ENCODE data around the gene OSBPL8.
"Not testable (repeated sequence)": the region's sequence is repeated elsewhere in the genome, so short reads cannot be mapped to it uniquely, and the experiment has no call there.

Gene OSBPL8

GRCh38 chr12:76364131-76364530 lies 195.4 kb downstream of the OSBPL8 start:
- H3K4me3 ChIP-seq (ENCODE audit: low read depth, low read length); H3K9ac ChIP-seq (ENCODE audit: low read length); H3K27ac ChIP-seq (ENCODE audit: low read depth, low read length); H3K4me1 ChIP-seq (ENCODE audit: control insufficient read depth, insufficient read depth, low read length); H3K27me3 ChIP-seq (ENCODE audit: control insufficient read depth, insufficient read depth, low read length); H3K9me3 ChIP-seq (ENCODE audit: control insufficient read depth, insufficient read depth, low read depth, low read length): not testable (repeated sequence)
- H3K36me3 ChIP-seq (ENCODE audit: control insufficient read depth, insufficient read depth, low read length), result peaks cover 31% of the 10 kb centered on the region

GRCh38 chr12:76360316-76360715 lies 199.3 kb downstream of the OSBPL8 start:
- no peaks in the 10 kb centered on the region for H3K27me3 ChIP-seq (ENCODE audit: control insufficient read depth, insufficient read depth, low read length)
- no peak overlapping the region for H3K27ac ChIP-seq (ENCODE audit: low read depth, low read length)
- H3K4me1 ChIP-seq (ENCODE audit: control insufficient read depth, insufficient read depth, low read length), result no peaks in the 10 kb centered on the region
- H3K9ac ChIP-seq (ENCODE audit: low read length), result no peak overlapping the region
- peaks cover 32% of the 10 kb centered on the region for H3K36me3 ChIP-seq (ENCODE audit: control insufficient read depth, insufficient read depth, low read length)
- H3K9me3 ChIP-seq (ENCODE audit: control insufficient read depth, insufficient read depth, low read depth, low read length), result no peaks in the 10 kb centered on the region
- H3K4me3 ChIP-seq (ENCODE audit: low read depth, low read length), result no peak overlapping the region

- Histone ChIP-seq H3K4me1 (ENCODE audit: control insufficient read depth, insufficient read depth, low read length) (no peaks in the 10 kb centered on the region), H3K4me3 (ENCODE audit: low read depth, low read length) (no peak overlapping the region), H3K27ac (ENCODE audit: low read depth, low read length) (no peak overlapping the region), H3K9ac (ENCODE audit: low read length) (no peak overlapping the region), H3K9me3 (ENCODE audit: control insufficient read depth, insufficient read depth, low read depth, low read length) (no peaks in the 10 kb centered on the region), H3K36me3 (ENCODE audit: control insufficient read depth, insufficient read depth, low read length) (peaks cover 33% of the 10 kb centered on the region), H3K27me3 (ENCODE audit: control insufficient read depth, insufficient read depth, low read length) (no peaks in the 10 kb centered on the region)
Measured at GRCh38 chr12:76356071-76356470, 203.5 kb downstream of the OSBPL8 start.

DNA sequence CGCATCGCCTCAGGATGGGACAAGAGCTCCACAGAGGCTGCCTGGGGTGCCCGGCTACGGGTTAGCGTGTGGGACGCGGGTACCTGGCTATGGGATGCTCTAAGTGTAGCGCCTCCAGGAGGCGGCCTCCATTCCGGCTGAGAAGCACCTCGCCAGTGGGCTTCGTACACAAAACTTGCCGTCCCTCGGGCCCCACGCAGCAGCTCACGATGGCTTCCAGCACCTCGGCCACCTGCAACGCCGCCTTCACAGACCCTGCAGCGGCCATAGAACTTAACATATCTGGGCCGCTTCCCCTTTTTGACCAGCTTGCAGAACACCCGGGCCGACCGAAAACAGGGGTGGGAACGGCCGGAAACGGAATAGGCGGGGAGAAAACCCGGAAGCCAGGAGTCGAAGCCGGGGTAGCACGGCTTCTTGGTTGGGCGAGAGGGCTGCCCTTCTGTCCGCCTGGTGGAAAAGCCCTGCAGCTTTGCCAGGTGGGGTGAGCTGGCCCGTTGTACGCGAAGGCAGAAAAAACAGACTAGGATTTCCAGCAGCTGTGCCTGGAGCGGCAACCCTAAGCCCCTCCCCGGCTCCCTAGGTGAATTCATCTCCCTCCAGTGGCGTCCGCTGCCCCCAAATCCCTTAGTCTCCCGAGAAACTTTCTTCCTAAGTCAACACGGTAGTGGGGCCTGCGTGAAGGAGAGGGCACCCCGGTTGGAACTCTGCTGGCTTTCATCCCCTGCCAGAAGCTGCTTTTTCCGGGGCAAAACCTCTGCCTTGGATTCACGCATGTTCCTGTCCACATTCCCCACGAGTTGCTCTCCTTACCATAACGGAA lies 211.3 kb downstream of the OSBPL8 start, which contains the start of gene BBS10:
Gene BBS10, minus strand, starts transcription at position 337 of the 823 bp plus-strand sequence. Its CDS starts 57 bp downstream, at position 280.
- H3K9me3 ChIP-seq (ENCODE audit: control insufficient read depth, insufficient read depth, low read depth, low read length), result no peaks in the 10 kb centered on the region

GRCh38 chr12:76346798-76347420 lies 212.7 kb downstream of the OSBPL8 start:
- Histone ChIP-seq H3K27ac (ENCODE audit: low read depth, low read length) (no peak overlapping the region), H3K4me3 (ENCODE audit: low read depth, low read length) (peak overlapping the region; percentile 93), H3K36me3 (ENCODE audit: control insufficient read depth, insufficient read depth, low read length) (no peaks in the 10 kb centered on the region), H3K9ac (ENCODE audit: low read length) (peak overlapping the region; percentile 86), H3K4me1 (ENCODE audit: control insufficient read depth, insufficient read depth, low read length) (peaks cover 5% of the 10 kb centered on the region; the same call in 1 of the 2 replicates), H3K27me3 (ENCODE audit: control insufficient read depth, insufficient read depth, low read length) (no peaks in the 10 kb centered on the region), H3K9me3 (ENCODE audit: control insufficient read depth, insufficient read depth, low read depth, low read length) (no peaks in the 10 kb centered on the region)

More for the DNA sequence above, 211.3 kb downstream of the OSBPL8 start, which contains the start of gene BBS10:
- Histone ChIP-seq H3K27me3 (ENCODE audit: control insufficient read depth, insufficient read depth, low read length) (no peaks in the 10 kb centered on the region), H3K36me3 (ENCODE audit: control insufficient read depth, insufficient read depth, low read length) (no peaks in the 10 kb centered on the region), H3K4me1 (ENCODE audit: control insufficient read depth, insufficient read depth, low read length) (peaks cover 5% of the 10 kb centered on the region; the same call in 1 of the 2 replicates), H3K27ac (ENCODE audit: low read depth, low read length) (peak within 1 kb of the TSS; percentile 77), H3K9ac (ENCODE audit: low read length) (peak within 1 kb of the TSS; percentile 86), H3K4me3 (ENCODE audit: low read depth, low read length) (peak within 1 kb of the TSS; percentile 93)

- H3K9ac ChIP-seq (ENCODE audit: low read length), result no peak overlapping the region
- H3K27me3 ChIP-seq (ENCODE audit: control insufficient read depth, insufficient read depth, low read length), result no peaks in the 10 kb centered on the region
- no peaks in the 10 kb centered on the region for H3K36me3 ChIP-seq (ENCODE audit: control insufficient read depth, insufficient read depth, low read length)
- peaks cover 5% of the 10 kb centered on the region; the same call in 1 of the 2 replicates for H3K4me1 ChIP-seq (ENCODE audit: control insufficient read depth, insufficient read depth, low read length)
- H3K27ac ChIP-seq (ENCODE audit: low read depth, low read length), result no peak overlapping the region
- H3K4me3 ChIP-seq (ENCODE audit: low read depth, low read length), result no peak overlapping the region
- H3K9me3 ChIP-seq (ENCODE audit: control insufficient read depth, insufficient read depth, low read depth, low read length), result no peaks in the 10 kb centered on the region
Measured at GRCh38 chr12:76346236-76346635, 213.3 kb downstream of the OSBPL8 start.

- Histone ChIP-seq H3K9ac (ENCODE audit: low read length) (no peak overlapping the region), H3K4me1 (ENCODE audit: control insufficient read depth, insufficient read depth, low read length) (peaks cover 5% of the 10 kb centered on the region; the same call in 1 of the 2 replicates), H3K27ac (ENCODE audit: low read depth, low read length) (no peak overlapping the region), H3K9me3 (ENCODE audit: control insufficient read depth, insufficient read depth, low read depth, low read length) (no peaks in the 10 kb centered on the region), H3K4me3 (ENCODE audit: low read depth, low read length) (no peak overlapping the region), H3K36me3 (ENCODE audit: control insufficient read depth, insufficient read depth, low read length) (no peaks in the 10 kb centered on the region), H3K27me3 (ENCODE audit: control insufficient read depth, insufficient read depth, low read length) (no peaks in the 10 kb centered on the region)
Measured at GRCh38 chr12:76345569-76345968, 214.0 kb downstream of the OSBPL8 start.

DNA sequence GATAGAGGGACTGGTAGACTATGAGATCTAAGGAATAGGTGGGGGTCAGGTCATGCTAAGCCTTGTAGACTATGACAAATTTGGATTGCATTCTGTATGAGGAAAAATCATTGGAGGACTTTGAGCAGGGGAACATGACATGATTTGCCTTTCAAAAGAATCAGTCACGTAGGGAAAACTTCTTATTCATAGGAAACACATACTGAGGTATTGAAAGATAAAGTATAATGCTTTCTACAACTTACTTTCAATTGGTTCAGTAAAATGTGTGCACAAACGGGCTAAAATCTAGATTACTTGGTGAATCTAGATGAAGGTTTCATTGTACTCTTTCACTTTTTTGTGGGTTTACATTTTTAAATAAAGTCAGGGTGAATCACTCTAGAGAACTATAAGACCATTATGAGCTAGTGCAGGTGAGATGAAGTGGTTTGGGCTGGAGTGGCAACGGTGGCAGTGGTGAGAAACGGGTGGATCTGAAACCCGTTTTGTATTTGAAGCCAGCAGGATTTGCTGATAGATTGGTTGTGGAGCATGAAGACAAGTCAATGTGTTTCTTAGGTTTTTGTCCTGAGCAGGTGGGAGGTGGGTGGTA lies 218.0 kb downstream of the OSBPL8 start:
- Histone ChIP-seq H3K27me3 (ENCODE audit: control insufficient read depth, insufficient read depth, low read length) (no peaks in the 10 kb centered on the region), H3K9me3 (ENCODE audit: control insufficient read depth, insufficient read depth, low read depth, low read length) (no peaks in the 10 kb centered on the region), H3K36me3 (ENCODE audit: control insufficient read depth, insufficient read depth, low read length) (no peaks in the 10 kb centered on the region), H3K27ac (ENCODE audit: low read depth, low read length) (no peak overlapping the region), H3K4me1 (ENCODE audit: control insufficient read depth, insufficient read depth, low read length) (no peaks in the 10 kb centered on the region), H3K9ac (ENCODE audit: low read length) (no peak overlapping the region), H3K4me3 (ENCODE audit: low read depth, low read length) (no peak overlapping the region)

- H3K9me3 ChIP-seq (ENCODE audit: control insufficient read depth, insufficient read depth, low read depth, low read length), result no peaks in the 10 kb centered on the region
- H3K27me3 ChIP-seq (ENCODE audit: control insufficient read depth, insufficient read depth, low read length), result no peaks in the 10 kb centered on the region
- H3K4me1 ChIP-seq (ENCODE audit: control insufficient read depth, insufficient read depth, low read length), result no peaks in the 10 kb centered on the region
- no peak overlapping the region for H3K27ac ChIP-seq (ENCODE audit: low read depth, low read length)
- H3K9ac ChIP-seq (ENCODE audit: low read length), result no peak overlapping the region
- no peak overlapping the region for H3K4me3 ChIP-seq (ENCODE audit: low read depth, low read length)
- no peaks in the 10 kb centered on the region for H3K36me3 ChIP-seq (ENCODE audit: control insufficient read depth, insufficient read depth, low read length)
Measured at GRCh38 chr12:76340680-76341435, 218.7 kb downstream of the OSBPL8 start.

DNA sequence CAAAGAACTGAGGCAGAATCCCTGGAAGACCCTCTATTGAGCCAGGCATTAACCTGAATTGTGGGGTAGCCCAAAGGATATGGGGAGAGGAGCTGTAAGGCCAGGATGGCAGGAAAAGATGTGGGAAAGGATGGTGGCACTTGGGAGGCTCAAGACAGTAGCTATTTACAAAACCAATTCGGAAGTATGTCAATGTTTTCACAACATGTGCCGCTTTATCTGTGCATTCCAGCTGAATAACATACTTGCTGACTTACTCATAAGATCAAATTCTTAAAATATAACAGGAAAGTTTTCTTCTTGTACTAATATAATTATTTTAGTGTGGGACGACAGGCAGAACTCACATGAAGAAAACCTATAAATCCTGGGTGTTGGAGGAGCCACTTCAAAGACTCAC lies 222.0 kb downstream of the OSBPL8 start:
- no peak overlapping the region for H3K27ac ChIP-seq (ENCODE audit: low read depth, low read length)
- no peaks in the 10 kb centered on the region for H3K4me1 ChIP-seq (ENCODE audit: control insufficient read depth, insufficient read depth, low read length)
- no peaks in the 10 kb centered on the region for H3K9me3 ChIP-seq (ENCODE audit: control insufficient read depth, insufficient read depth, low read depth, low read length)
- no peak overlapping the region for H3K9ac ChIP-seq (ENCODE audit: low read length)
- no peak overlapping the region for H3K4me3 ChIP-seq (ENCODE audit: low read depth, low read length)
- H3K36me3 ChIP-seq (ENCODE audit: control insufficient read depth, insufficient read depth, low read length), result no peaks in the 10 kb centered on the region
- H3K27me3 ChIP-seq (ENCODE audit: control insufficient read depth, insufficient read depth, low read length), result no peaks in the 10 kb centered on the region
